ENCODE measurements around the gene RPTOR.

The RPTOR gene

GRCh38 chr17:80938556-80938955, 393.9 kb downstream of the RPTOR start:
- peak in 1 of 2 donors; percentile 9 for DNase-seq (ENCODE audit: low read depth in 2 of 2, low spot score in 1 of 2)

GRCh38 chr17:80939151-80940145, 394.8 kb downstream of the RPTOR start:
- no peak for DNase-seq (ENCODE audit: low read depth in 2 of 2, low spot score in 1 of 2)

- DNase-seq (ENCODE audit: low read depth in 2 of 2, low spot score in 1 of 2): no peak
Observed at GRCh38 chr17:80940171-80941123, 395.8 kb downstream of the RPTOR start.

GRCh38 chr17:80941171-80941570, 396.5 kb downstream of the RPTOR start:
- no peak for DNase-seq (ENCODE audit: low read depth in 2 of 2, low spot score in 1 of 2)

- no peak for DNase-seq (ENCODE audit: low read depth in 2 of 2, low spot score in 1 of 2)
Observed at GRCh38 chr17:80941743-80942422, 397.2 kb downstream of the RPTOR start.

- no peak for DNase-seq (ENCODE audit: low read depth in 2 of 2, low spot score in 1 of 2)
Observed at GRCh38 chr17:80942423-80943345, 398.0 kb downstream of the RPTOR start.

- DNase-seq (ENCODE audit: low read depth in 2 of 2, low spot score in 1 of 2): no peak
Observed at GRCh38 chr17:80943346-80944145, 398.9 kb downstream of the RPTOR start.

- no peak for DNase-seq (ENCODE audit: low read depth in 2 of 2, low spot score in 1 of 2)
Observed at GRCh38 chr17:80944326-80944725, 399.7 kb downstream of the RPTOR start.

- no peak for DNase-seq (ENCODE audit: low read depth in 2 of 2, low spot score in 1 of 2)
Observed at GRCh38 chr17:80945736-80946135, 401.1 kb downstream of the RPTOR start.

- no peak for DNase-seq (ENCODE audit: low read depth in 2 of 2, low spot score in 1 of 2)
Observed at GRCh38 chr17:80946449-80946848, 401.8 kb downstream of the RPTOR start.

GRCh38 chr17:80947200-80947940, 402.7 kb downstream of the RPTOR start:
- no peak for DNase-seq (ENCODE audit: low read depth in 2 of 2, low spot score in 1 of 2)

GRCh38 chr17:80948019-80948975, 403.7 kb downstream of the RPTOR start:
- no peak for DNase-seq (ENCODE audit: low read depth in 2 of 2, low spot score in 1 of 2)

GRCh38 chr17:80948976-80949450, 404.4 kb downstream of the RPTOR start:
- no peak for DNase-seq (ENCODE audit: low read depth in 2 of 2, low spot score in 1 of 2)

GRCh38 chr17:80949451-80950421, 405.1 kb downstream of the RPTOR start:
- DNase-seq (ENCODE audit: low read depth in 2 of 2, low spot score in 1 of 2): no peak

GRCh38 chr17:80950466-80951120, 406.0 kb downstream of the RPTOR start:
- DNase-seq (ENCODE audit: low read depth in 2 of 2, low spot score in 1 of 2): no peak

Data from stimulated activated CD8-positive, alpha-beta memory T cell treated with anti-CD3 and anti-CD28 coated beads, Interleukin-4, amount 100 ng/mL, for 1 hour (primary cell).